Endodermal cell (in vitro differentiated cells): Measurements from ENCODE around the gene AADACL3. TPM values are rescaled to one million over a fixed set of nuclear protein-coding genes. Genes with fewer than 3 reads are reported as not detected.
A peak's percentile ranks its signal among the peaks of the same experiment; 100 is the strongest.

Experiments
- DNase-seq: peaks from one replicate; pipeline ENCODE4 v3.0.0-alpha.2; 2017
- H3K27ac ChIP-seq: 2 replicates; pipeline ENCODE4 v1.5.1; 2013; ENCODE audit warnings: mild to moderate bottlenecking, low read depth, low read length, moderate library complexity
- H3K27me3 ChIP-seq: 2 replicates; pipeline ENCODE4 v1.6.1; 2013; ENCODE audit warnings: mild to moderate bottlenecking, low read length, moderate library complexity; ENCODE audit not compliant: insufficient read depth, control insufficient read depth, poor library complexity, severe bottlenecking
- H3K36me3 ChIP-seq: 2 replicates; pipeline ENCODE4 v1.7.0; 2013; ENCODE audit warnings: mild to moderate bottlenecking, low read length, moderate library complexity; ENCODE audit not compliant: control insufficient read depth, insufficient read depth
- H3K4me1 ChIP-seq: one replicate; pipeline ENCODE4 v1.7.0; 2013; ENCODE audit warnings: low read length; ENCODE audit not compliant: control insufficient read depth, insufficient read depth
- H3K4me3 ChIP-seq: 2 replicates; pipeline ENCODE4 v1.5.1; 2013; ENCODE audit warnings: mild to moderate bottlenecking, low read length, moderate library complexity
- H3K9ac ChIP-seq: 2 replicates; pipeline ENCODE4 v1.6.1; 2013; ENCODE audit warnings: mild to moderate bottlenecking, low read length, moderate library complexity; ENCODE audit not compliant: poor library complexity, severe bottlenecking; ENCODE audit errors: extremely low read depth
- H3K9me3 ChIP-seq: 2 replicates; pipeline ENCODE4 v1.6.1; 2013; ENCODE audit warnings: mild to moderate bottlenecking, low read length, moderate library complexity; ENCODE audit not compliant: control insufficient read depth
- H3K27ac Mint-ChIP-seq: 2 replicates; pipeline ENCODE4 v1.8.0; 2020; ENCODE audit warnings: mixed read lengths
- H3K27me3 Mint-ChIP-seq: 2 replicates; pipeline ENCODE4 v1.8.0; 2021; ENCODE audit warnings: mild to moderate bottlenecking, mixed read lengths; ENCODE audit not compliant: insufficient read depth
- H3K36me3 Mint-ChIP-seq: 2 replicates; pipeline ENCODE4 v1.8.0; 2020; ENCODE audit warnings: low read depth, mixed read lengths
- H3K4me1 Mint-ChIP-seq: 2 replicates; pipeline ENCODE4 v1.8.0; 2020; ENCODE audit warnings: mixed read lengths
- H3K4me3 Mint-ChIP-seq: 2 replicates; pipeline ENCODE4 v1.8.0; 2020; ENCODE audit warnings: mild to moderate bottlenecking, moderate library complexity, mixed read lengths
- H3K9me3 Mint-ChIP-seq: 2 replicates; pipeline ENCODE4 v1.8.0; 2020; ENCODE audit warnings: mild to moderate bottlenecking, mixed read lengths
- WGBS, 2 experiments: methylation state at CpG; one replicate each; pipeline versions ENCODE4 v1.1.5 to v1.1.7; 2013; ENCODE audit warnings: missing lambda C conversion rate in 2 of 2, mixed read lengths in 1 of 2; ENCODE audit not compliant: insufficient coverage in 1 of 2, insufficient read length in 1 of 2; 5-methylcytosine and 5-hydroxymethylcytosine counted together
- total RNA-seq, 2 donors: library from RNA; stranded (reverse); fragmentation: NEBNext Ultra II Directional in 1 of 2; extraction: Animal tissue kit (Norgen Biotek cat#: 25700) in 1 of 2; gene quantifications; 2 replicates in 1 of 2; 3 replicates in 1 of 2; pipeline ENCODE4 v1.2.1, GENCODE V29; 2021
- TF ChIP-seq, protein P1 (sequence below): fragments of 200-600 bp; sonication (generic); conservative IDR thresholded peaks from 2 replicates; pipeline ENCODE4 v1.5.0; 2021; ENCODE audit warnings: antibody characterized with exemption, mild to moderate bottlenecking

The AADACL3 gene
- total RNA-seq, 2 donors from 2014 or later = 0.24 TPM; not detected in 1

- Histone ChIP-seq H3K9ac (no peak overlapping the region), H3K36me3 (no peaks in the 10 kb centered on the region), H3K27me3 (no peaks in the 10 kb centered on the region), H3K9me3 (no peaks in the 10 kb centered on the region), H3K4me1 (no peaks in the 10 kb centered on the region), H3K27ac (no peak overlapping the region), H3K4me3 (no peak overlapping the region)
- no peaks in the 10 kb centered on the region for H3K9me3 Mint-ChIP-seq
- TF ChIP-seq, protein P1, sequence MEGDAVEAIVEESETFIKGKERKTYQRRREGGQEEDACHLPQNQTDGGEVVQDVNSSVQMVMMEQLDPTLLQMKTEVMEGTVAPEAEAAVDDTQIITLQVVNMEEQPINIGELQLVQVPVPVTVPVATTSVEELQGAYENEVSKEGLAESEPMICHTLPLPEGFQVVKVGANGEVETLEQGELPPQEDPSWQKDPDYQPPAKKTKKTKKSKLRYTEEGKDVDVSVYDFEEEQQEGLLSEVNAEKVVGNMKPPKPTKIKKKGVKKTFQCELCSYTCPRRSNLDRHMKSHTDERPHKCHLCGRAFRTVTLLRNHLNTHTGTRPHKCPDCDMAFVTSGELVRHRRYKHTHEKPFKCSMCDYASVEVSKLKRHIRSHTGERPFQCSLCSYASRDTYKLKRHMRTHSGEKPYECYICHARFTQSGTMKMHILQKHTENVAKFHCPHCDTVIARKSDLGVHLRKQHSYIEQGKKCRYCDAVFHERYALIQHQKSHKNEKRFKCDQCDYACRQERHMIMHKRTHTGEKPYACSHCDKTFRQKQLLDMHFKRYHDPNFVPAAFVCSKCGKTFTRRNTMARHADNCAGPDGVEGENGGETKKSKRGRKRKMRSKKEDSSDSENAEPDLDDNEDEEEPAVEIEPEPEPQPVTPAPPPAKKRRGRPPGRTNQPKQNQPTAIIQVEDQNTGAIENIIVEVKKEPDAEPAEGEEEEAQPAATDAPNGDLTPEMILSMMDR = no peak
- no peaks in the 10 kb centered on the region for H3K36me3 Mint-ChIP-seq
- WGBS, 2 experiments = 88 to 91% methylated on average over 3 of the region's 3 CpGs
- peak; percentile 49 for DNase-seq
- H3K4me3 Mint-ChIP-seq = no peak overlapping the region
- peaks cover 29% of the 10 kb centered on the region for H3K4me1 Mint-ChIP-seq
- no peaks in the 10 kb centered on the region for H3K27me3 Mint-ChIP-seq
- no peak overlapping the region for H3K27ac Mint-ChIP-seq
Observed at GRCh38 chr1:12714710-12715475, 1.0 kb upstream of the AADACL3 start.

DNA sequence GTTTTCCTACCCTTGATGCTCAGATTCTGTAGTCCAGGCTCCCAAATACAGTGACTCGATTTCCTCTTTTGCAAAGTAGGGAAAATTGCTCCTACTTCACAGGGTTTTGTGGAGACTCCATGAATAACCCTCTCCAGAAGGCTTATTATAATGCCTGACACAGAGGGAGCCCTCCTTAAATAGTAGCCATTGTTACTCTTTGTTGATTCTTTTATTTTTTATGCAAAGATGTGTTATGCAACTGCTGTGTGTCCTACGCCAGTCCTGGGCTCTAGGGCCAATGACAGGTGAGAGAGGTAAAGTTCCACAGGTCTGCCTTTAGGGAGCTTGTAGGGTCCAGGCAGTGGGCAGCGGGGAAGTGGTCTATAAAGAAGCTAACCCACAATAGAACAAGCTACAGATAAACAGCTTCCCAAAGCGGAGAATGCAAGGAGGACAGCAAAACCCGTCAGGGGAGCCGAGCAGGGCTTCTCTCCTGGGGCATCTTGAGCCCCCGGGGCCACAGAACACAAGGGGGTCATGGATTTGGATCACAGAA is 1.5 kb downstream of the AADACL3 start:
- 83 to 92% methylated on average over 5 to 7 of the region's 7 CpGs for WGBS, 2 experiments
- Histone ChIP-seq H3K9me3 (no peaks in the 10 kb centered on the region), H3K27me3 (no peaks in the 10 kb centered on the region), H3K4me3 (no peak overlapping the region), H3K4me1 (no peaks in the 10 kb centered on the region), H3K9ac (no peak overlapping the region), H3K27ac (no peak overlapping the region), H3K36me3 (no peaks in the 10 kb centered on the region)
- TF ChIP-seq, protein P1 = no peak
- no peaks in the 10 kb centered on the region for H3K9me3 Mint-ChIP-seq
- no peak overlapping the region for H3K27ac Mint-ChIP-seq
- H3K4me3 Mint-ChIP-seq = no peak overlapping the region
- no peaks in the 10 kb centered on the region for H3K27me3 Mint-ChIP-seq
- no peaks in the 10 kb centered on the region for H3K36me3 Mint-ChIP-seq
- H3K4me1 Mint-ChIP-seq = peaks cover 27% of the 10 kb centered on the region
- DNase-seq = peak; percentile 52

DNA sequence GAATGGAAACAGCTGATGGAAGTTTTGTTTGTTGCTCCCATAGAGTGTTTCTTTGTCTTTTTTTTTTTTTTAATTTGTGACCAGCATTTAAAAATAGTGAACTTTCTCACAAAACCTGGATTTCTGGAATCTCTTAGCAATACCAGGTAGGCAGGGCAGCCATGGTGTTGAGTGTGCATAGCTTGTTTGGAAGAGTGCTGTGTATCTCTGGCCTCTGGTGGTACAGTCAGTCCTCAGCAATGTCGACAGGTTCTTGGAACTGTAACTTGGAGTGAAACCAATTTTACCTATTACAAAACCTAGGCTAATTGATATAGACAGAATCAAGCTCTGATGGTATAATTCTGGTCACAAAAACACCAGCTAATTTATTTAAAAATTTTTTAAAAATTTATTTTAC is 6.7 kb downstream of the AADACL3 start:
- H3K9me3 Mint-ChIP-seq = no peaks in the 10 kb centered on the region
- no peak overlapping the region for H3K4me3 Mint-ChIP-seq
- DNase-seq = no peak
- no peaks in the 10 kb centered on the region for H3K27me3 ChIP-seq
- TF ChIP-seq, protein P1 = no peak
- H3K36me3 ChIP-seq = no peaks in the 10 kb centered on the region
- peaks cover 1% of the 10 kb centered on the region for H3K27me3 Mint-ChIP-seq
- no peaks in the 10 kb centered on the region for H3K36me3 Mint-ChIP-seq
- no peaks in the 10 kb centered on the region for H3K4me1 ChIP-seq
- H3K27ac ChIP-seq = no peak overlapping the region
- no peaks in the 10 kb centered on the region for H3K9me3 ChIP-seq
- 73% methylated on average over 1 of the region's 1 CpG; no CpG with 5 or more reads in 1 of the 2 experiments for WGBS, 2 experiments
- H3K27ac Mint-ChIP-seq = no peak overlapping the region
- H3K9ac ChIP-seq = no peak overlapping the region
- peaks cover 3% of the 10 kb centered on the region for H3K4me1 Mint-ChIP-seq
- no peak overlapping the region for H3K4me3 ChIP-seq
